HCEC 1CT (cell line): ENCODE results near the gene RHOU.

Experiments
- DNase-seq: peaks from one replicate; pipeline ENCODE4 v3.0.0-alpha.2; 2017

Gene RHOU

DNA sequence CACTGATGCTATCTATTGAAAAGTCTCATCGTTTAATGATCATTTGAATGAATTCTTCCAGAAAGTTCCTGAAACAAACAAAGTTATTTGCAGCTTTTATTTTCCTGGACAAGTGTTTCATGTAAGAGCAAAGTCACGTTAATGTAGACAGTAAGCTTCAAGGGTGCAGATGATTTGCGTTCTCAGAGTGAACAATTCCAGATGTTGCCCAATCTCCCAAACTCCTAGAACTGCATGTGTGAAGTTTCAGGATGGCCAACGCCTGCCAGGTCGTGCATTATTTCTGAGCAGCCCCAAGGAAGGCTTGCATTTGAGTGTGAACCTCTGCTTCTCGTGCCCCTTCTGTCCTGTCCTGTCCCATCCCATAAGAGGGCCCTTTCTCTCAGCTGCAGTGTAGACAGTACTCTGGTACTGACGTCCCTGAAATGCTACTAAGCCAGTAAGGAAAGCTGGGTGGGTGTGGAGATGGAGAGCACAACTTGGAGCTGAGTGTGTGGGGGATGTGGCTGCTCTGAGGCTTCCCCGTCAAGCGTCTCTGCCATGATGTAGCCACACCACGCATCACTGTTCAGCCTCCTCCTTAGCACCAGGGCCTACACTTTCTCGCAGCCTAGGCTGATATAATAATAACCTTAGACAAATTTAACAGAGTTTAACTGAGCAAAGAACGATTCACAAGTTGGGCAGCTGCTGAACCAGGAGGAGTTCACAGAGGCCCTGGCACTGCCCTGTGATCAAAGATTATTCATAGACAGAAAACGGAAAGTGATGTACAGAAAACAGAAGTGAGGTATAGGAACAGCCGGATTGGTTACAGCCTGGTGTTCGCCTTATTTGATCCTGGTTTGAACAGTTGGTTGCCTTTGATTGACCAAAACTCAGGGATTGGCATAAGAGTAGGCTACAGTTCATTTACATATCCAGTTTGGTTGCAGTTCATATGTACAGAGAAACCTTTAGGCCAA lies 50.4 kb downstream of the RHOU start:
- no peak for DNase-seq

DNA sequence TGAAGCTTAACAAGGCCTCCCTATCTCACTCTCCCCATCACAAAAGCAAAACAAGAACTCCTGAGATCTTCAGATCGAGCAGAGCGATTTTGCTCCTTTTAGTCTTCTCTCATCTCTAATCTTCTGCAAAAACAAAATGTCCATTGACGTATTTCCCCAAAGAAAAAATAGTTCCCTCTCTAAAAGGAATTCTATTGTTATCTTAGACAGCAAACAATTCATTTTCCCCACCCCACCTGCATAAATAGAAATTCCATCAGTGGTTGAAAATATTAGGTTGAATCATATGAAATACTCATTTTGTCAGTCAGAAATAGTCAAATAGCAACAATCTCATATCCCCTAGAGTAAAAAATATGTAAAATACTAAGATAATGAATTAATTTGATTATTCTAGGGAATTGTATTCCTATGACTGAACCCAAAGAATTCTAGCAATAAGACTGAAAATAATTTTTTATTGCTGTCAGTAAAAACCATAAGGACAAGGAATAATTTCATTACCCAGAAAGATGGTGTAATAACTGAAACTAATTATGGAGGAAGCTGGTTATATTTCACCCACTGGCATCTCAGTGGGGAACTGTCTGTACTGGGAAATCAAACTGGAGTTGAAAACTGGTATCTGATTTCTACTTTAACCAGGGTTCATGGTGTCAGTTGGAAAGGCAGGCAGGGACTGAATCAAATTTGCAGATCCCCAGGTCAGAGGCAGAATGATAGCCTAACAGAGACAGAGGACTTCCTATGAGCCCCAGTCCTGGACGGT lies 51.3 kb downstream of the RHOU start:
- no peak for DNase-seq

DNA sequence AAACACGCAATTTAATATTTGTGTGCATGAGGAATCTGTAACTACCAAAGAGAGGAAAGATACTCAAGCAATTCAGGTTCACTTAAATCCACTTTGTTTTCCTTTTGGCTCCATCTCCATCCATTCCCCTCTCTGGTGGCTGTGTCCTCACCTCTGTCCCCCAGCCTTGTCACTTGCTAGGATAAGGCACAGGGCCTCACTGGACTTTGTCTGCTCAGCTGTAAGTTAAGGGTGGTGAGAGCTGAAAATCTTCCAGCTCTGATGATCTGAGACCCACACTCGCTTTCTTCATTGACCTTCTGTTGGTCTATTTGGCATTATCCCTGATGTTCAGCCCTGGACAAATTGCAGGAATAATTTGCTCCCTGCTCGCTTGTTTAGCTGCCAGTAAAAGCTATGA lies 56.5 kb downstream of the RHOU start:
- no peak for DNase-seq

DNA sequence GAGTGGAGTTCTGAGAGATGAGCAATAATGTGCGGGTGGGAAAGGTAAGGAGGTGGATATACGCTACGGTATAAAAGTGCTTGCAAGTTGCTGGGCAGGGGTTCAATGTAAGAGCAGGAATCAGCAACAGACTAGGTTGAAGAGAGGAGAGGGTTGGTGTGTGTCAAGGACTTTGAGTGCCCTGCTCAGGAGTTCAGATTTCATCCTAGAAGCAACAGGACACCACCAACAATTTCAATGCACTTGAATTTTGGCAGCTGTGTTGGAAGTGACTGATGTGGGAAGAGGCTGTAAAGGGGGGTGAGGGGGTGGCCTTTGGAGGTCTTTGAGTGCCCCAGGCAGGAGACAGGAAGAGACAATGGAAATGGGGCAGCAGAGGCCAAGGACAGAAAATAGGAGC lies 57.3 kb downstream of the RHOU start:
- DNase-seq, result no peak

DNA sequence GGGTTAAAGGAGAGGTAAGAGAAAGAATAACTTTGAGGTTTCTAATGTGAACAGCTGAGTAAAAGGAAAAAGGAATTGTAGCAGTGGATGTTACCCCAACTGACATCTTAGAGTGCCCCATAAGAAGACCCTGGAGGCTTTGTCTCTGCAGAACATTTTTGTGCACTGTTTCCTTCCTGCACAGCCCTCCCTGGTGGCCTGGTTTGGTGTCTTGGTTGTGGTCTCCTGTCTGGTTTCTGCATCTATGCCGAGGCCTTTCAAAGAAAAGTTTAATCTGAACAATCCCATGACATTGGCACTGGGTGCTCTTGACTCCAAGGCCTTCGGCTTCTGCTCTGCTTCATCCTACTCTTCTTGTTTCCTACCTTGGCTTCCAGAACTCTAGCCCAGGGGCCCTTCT lies 57.8 kb downstream of the RHOU start:
- DNase-seq, result no peak

DNA sequence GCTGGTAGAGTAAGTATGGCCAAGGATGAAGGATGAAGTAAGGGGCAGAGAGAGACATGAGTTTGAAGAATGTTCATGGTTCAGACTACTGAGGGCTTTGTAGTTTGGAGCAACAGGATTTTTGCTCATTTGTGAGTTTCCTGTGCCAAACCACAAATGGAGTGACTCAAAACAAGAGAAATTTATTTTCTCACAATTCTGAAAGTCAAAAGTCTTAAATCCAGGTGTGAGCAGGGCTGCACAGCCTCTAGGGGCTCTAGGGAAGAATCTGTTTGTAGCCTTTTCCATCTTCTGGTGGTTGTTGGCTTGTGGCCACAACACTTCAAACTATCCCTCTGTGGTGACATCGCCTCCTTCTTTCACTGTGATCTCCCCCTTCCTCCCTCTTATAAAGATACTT lies 58.9 kb downstream of the RHOU start:
- no peak for DNase-seq

DNA sequence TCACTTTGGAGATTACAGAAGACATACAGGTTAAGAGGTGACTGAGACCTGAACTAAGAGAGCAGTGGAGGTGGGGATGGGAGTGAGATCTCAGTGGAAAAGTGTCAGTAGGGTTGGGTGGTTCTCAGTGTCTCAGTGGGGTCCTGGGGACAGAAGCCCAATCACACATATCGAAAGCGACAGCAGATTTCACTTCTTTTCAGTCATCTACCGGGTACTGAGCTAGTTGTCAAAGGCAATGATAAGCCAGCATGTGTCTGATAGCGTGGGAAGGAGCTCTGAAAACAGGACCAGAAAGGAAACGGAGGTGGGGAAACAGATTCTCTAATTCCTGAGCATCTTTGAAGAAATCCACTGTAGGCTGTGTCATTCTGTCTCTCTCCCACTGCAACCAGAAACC lies 59.5 kb downstream of the RHOU start:
- DNase-seq, result no peak

DNA sequence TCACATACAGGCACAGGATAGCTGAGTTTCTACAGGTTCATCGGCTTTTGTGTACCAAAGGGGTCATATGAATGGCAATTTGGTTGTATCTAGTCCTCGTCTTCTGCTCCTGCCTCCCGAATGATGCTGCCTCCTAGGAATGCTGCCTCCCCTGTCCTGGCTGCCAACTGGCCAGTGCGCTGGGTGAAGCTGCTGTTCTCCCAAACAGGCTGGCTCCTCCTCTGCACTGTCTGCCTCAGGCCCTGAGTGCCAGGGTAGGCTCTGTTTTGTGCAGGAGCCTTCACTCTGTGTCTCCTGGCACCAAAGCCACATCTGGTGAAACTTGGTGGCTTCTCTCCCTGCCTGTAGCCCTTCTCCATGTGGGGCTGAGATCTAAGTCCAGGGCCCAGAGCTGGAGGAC lies 60.3 kb downstream of the RHOU start:
- DNase-seq, result no peak
